CD4-positive, CD25-positive, alpha-beta regulatory T cell (primary cell): ENCODE measurements around the gene PCGF6. TPM values are rescaled to one million over a fixed set of nuclear protein-coding genes. Genes with fewer than 3 reads are reported as not detected.

ENCODE experiments used
- ATAC-seq, 2 donors: fragments of 150-1000 bp; cut with Tn5 transposase; one replicate each; pipeline ENCODE4 v1.10.0; 2021; ENCODE audit warnings: low read depth in 2 of 2, moderate number of reproducible peaks in 2 of 2, moderate library complexity in 1 of 2
- DNase-seq, 3 donors: peaks; one replicate each; pipeline versions ENCODE4 v3.0.0 to v3.0.0-alpha.2; 2012 to 2022; ENCODE audit warnings: mixed read lengths in 1 of 3
- H3K27ac ChIP-seq: one replicate; pipeline ENCODE4 v1.7.0; 2013; ENCODE audit warnings: mild to moderate bottlenecking, low read length; ENCODE audit not compliant: insufficient read depth, poor library complexity, severe bottlenecking
- H3K27me3 ChIP-seq: one replicate; pipeline ENCODE4 v1.7.0; 2013; ENCODE audit warnings: low read length; ENCODE audit not compliant: control insufficient read depth, insufficient read depth
- H3K36me3 ChIP-seq: one replicate; pipeline ENCODE4 v1.7.0; 2013; ENCODE audit warnings: mild to moderate bottlenecking, low read length, moderate library complexity; ENCODE audit not compliant: control insufficient read depth, insufficient read depth
- H3K4me1 ChIP-seq: 2 replicates; pipeline ENCODE4 v1.7.0; 2013; ENCODE audit warnings: mild to moderate bottlenecking, low read length; ENCODE audit not compliant: insufficient read depth, control insufficient read depth, poor library complexity, severe bottlenecking
- H3K4me3 ChIP-seq: one replicate; pipeline ENCODE4 v1.7.0; 2013; ENCODE audit warnings: low read depth, mild to moderate bottlenecking, low read length, moderate library complexity
- H3K9me3 ChIP-seq, 2 experiments: 1 replicate in 1 of 2; 2 replicates in 1 of 2; pipeline ENCODE4 v1.7.0; 2013; ENCODE audit warnings: low read length in 2 of 2, mild to moderate bottlenecking in 1 of 2, moderate library complexity in 1 of 2; ENCODE audit not compliant: control insufficient read depth in 2 of 2
- H3K27ac Mint-ChIP-seq, 3 donors: one replicate each; pipeline ENCODE4 v1.8.0; 2020 to 2022; ENCODE audit warnings: mild to moderate bottlenecking in 3 of 3, mixed read lengths in 3 of 3, moderate library complexity in 2 of 3
- H3K27me3 Mint-ChIP-seq: one replicate; pipeline ENCODE4 v1.8.0; 2022; ENCODE audit warnings: mild to moderate bottlenecking, mixed read lengths
- H3K36me3 Mint-ChIP-seq: one replicate; pipeline ENCODE4 v1.8.0; 2020; ENCODE audit warnings: mixed read lengths
- H3K4me1 Mint-ChIP-seq, 4 donors: one replicate each; pipeline ENCODE4 v1.8.0; 2020 to 2022; ENCODE audit warnings: mixed read lengths in 4 of 4, mild to moderate bottlenecking in 1 of 4
- H3K4me3 Mint-ChIP-seq, 4 donors: one replicate each; pipeline ENCODE4 v1.8.0; 2020 to 2022; ENCODE audit warnings: mild to moderate bottlenecking in 4 of 4, mixed read lengths in 4 of 4, moderate library complexity in 3 of 4
- H3K9me3 Mint-ChIP-seq, 7 donors: one replicate each; pipeline ENCODE4 v1.8.0; 2020 to 2022; ENCODE audit warnings: mixed read lengths in 7 of 7, mild to moderate bottlenecking in 3 of 7, moderate library complexity in 2 of 7
- polyA plus RNA-seq, 4 donors: library from polyadenylated mRNA; unstranded; fragments of 300-500 nt; fragmentation: Illumina TruSeq; gene quantifications; one replicate each; pipeline ENCODE4 v1.2.3, GENCODE V29; 2021
- total RNA-seq: library from RNA; stranded (reverse); gene quantifications from one replicate; pipeline ENCODE4 v1.2.3, GENCODE V29; 2022

Gene PCGF6
- total and polyA plus RNA-seq, 5 donors from 2014 or later: 6.0 to 10.4 (median 9.0) TPM

GRCh38 chr10:103280506-103280905 is 70.4 kb downstream of the PCGF6 start:
- no peak overlapping the region for H3K27ac Mint-ChIP-seq
- H3K36me3 Mint-ChIP-seq: no peaks in the 10 kb centered on the region
- peaks cover 62% of the 10 kb centered on the region for H3K27me3 Mint-ChIP-seq
- DNase-seq (no peak), ATAC-seq (no peak)
- peaks cover 0 to 4% (median 3%) of the 10 kb centered on the region in 7 donors for H3K9me3 Mint-ChIP-seq
- Histone ChIP-seq H3K27me3 (peaks cover 26% of the 10 kb centered on the region), H3K9me3 (no peaks in the 10 kb centered on the region), H3K4me3 (no peak overlapping the region), H3K4me1 (peaks cover 16% of the 10 kb centered on the region), H3K36me3 (no peaks in the 10 kb centered on the region), H3K27ac (no peak overlapping the region)
- H3K4me3 Mint-ChIP-seq: no peak overlapping the region
- peaks cover 0 to 9% (median 0%) of the 10 kb centered on the region in 4 donors for H3K4me1 Mint-ChIP-seq

GRCh38 chr10:103280031-103280430 is 70.9 kb downstream of the PCGF6 start:
- peaks cover 0 to 9% (median 0%) of the 10 kb centered on the region in 4 donors for H3K4me1 Mint-ChIP-seq
- no peaks in the 10 kb centered on the region for H3K36me3 Mint-ChIP-seq
- peaks cover 16% of the 10 kb centered on the region for H3K4me1 ChIP-seq
- H3K4me3 ChIP-seq: no peak overlapping the region
- no peak overlapping the region for H3K4me3 Mint-ChIP-seq
- H3K27me3 ChIP-seq: peaks cover 29% of the 10 kb centered on the region
- no peaks in the 10 kb centered on the region for H3K36me3 ChIP-seq
- H3K9me3 Mint-ChIP-seq: peaks cover 0 to 4% (median 3%) of the 10 kb centered on the region in 7 donors
- no peaks in the 10 kb centered on the region for H3K9me3 ChIP-seq
- ATAC-seq (no peak), DNase-seq (no peak)
- peaks cover 66% of the 10 kb centered on the region for H3K27me3 Mint-ChIP-seq
- H3K27ac ChIP-seq: no peak overlapping the region
- no peak overlapping the region for H3K27ac Mint-ChIP-seq

GRCh38 chr10:103278862-103279298 is 72.1 kb downstream of the PCGF6 start:
- Mint-ChIP-seq H3K4me3 (peak overlapping the region in 3 of 4 donors; percentile 32 to 73 (median 52)), H3K27ac (no peak overlapping the region), H3K36me3 (no peaks in the 10 kb centered on the region), H3K27me3 (peaks cover 61% of the 10 kb centered on the region), H3K9me3 (peaks cover 0 to 4% (median 3%) of the 10 kb centered on the region in 7 donors), H3K4me1 (peaks cover 0 to 9% (median 0%) of the 10 kb centered on the region in 4 donors)
- no peak overlapping the region for H3K27ac ChIP-seq
- peaks cover 29% of the 10 kb centered on the region for H3K27me3 ChIP-seq
- H3K4me1 ChIP-seq: peaks cover 16% of the 10 kb centered on the region
- no peaks in the 10 kb centered on the region for H3K36me3 ChIP-seq
- DNase-seq (peak in 2 of 3 donors; percentile 15 to 48), ATAC-seq (no peak)
- no peaks in the 10 kb centered on the region for H3K9me3 ChIP-seq
- no peak overlapping the region for H3K4me3 ChIP-seq

GRCh38 chr10:103278537-103278823 is 72.5 kb downstream of the PCGF6 start:
- peaks cover 0 to 9% (median 0%) of the 10 kb centered on the region in 4 donors for H3K4me1 Mint-ChIP-seq
- no peak for DNase-seq
- no peak overlapping the region for H3K4me3 ChIP-seq
- H3K4me1 ChIP-seq: peaks cover 16% of the 10 kb centered on the region
- H3K27ac ChIP-seq: no peak overlapping the region
- no peaks in the 10 kb centered on the region for H3K9me3 ChIP-seq
- H3K27me3 ChIP-seq: peaks cover 29% of the 10 kb centered on the region
- H3K4me3 Mint-ChIP-seq: peak overlapping the region in 1 of 4 donors; percentile 44
- no peak for ATAC-seq
- H3K9me3 Mint-ChIP-seq: peaks cover 0 to 4% (median 3%) of the 10 kb centered on the region in 7 donors
- no peaks in the 10 kb centered on the region for H3K36me3 Mint-ChIP-seq
- H3K27ac Mint-ChIP-seq: no peak overlapping the region
- peaks cover 63% of the 10 kb centered on the region for H3K27me3 Mint-ChIP-seq
- H3K36me3 ChIP-seq: no peaks in the 10 kb centered on the region

- peaks cover 0 to 9% (median 0%) of the 10 kb centered on the region in 4 donors for H3K4me1 Mint-ChIP-seq
- H3K4me3 Mint-ChIP-seq: peak overlapping the region in 1 of 4 donors; percentile 44
- no peak overlapping the region for H3K4me3 ChIP-seq
- peaks cover 27% of the 10 kb centered on the region for H3K27me3 ChIP-seq
- peaks cover 0 to 4% (median 3%) of the 10 kb centered on the region in 7 donors for H3K9me3 Mint-ChIP-seq
- peaks cover 59% of the 10 kb centered on the region for H3K27me3 Mint-ChIP-seq
- no peak for ATAC-seq
- H3K27ac ChIP-seq: no peak overlapping the region
- H3K4me1 ChIP-seq: peaks cover 16% of the 10 kb centered on the region
- H3K36me3 Mint-ChIP-seq: no peaks in the 10 kb centered on the region
- H3K9me3 ChIP-seq: no peaks in the 10 kb centered on the region
- DNase-seq: no peak
- no peaks in the 10 kb centered on the region for H3K36me3 ChIP-seq
- no peak overlapping the region for H3K27ac Mint-ChIP-seq
Measured at GRCh38 chr10:103277713-103278536, 73.0 kb downstream of the PCGF6 start.

GRCh38 chr10:103276896-103277712 is 73.8 kb downstream of the PCGF6 start, which contains the start of gene INA:
Gene INA, plus strand, starts transcription at chr10:103277138. Its CDS starts 74 bp downstream, at chr10:103277212.
- Histone ChIP-seq H3K27me3 (peaks cover 26% of the 10 kb centered on the region), H3K9me3 (no peaks in the 10 kb centered on the region), H3K4me3 (no peak within 1 kb of the TSS), H3K36me3 (no peaks in the 10 kb centered on the region), H3K27ac (no peak within 1 kb of the TSS), H3K4me1 (peaks cover 16% of the 10 kb centered on the region)
- peak within 1 kb of the TSS in 1 of 4 donors; percentile 10 for H3K4me3 Mint-ChIP-seq
- H3K4me1 Mint-ChIP-seq: peaks cover 0 to 9% (median 0%) of the 10 kb centered on the region in 4 donors
- no peaks in the 10 kb centered on the region for H3K36me3 Mint-ChIP-seq
- H3K9me3 Mint-ChIP-seq: peaks cover 0 to 4% (median 3%) of the 10 kb centered on the region in 7 donors
- peak within 1 kb of the TSS in 1 of 3 donors; percentile 38 for H3K27ac Mint-ChIP-seq
- ATAC-seq: no peak
- peak in 1 of 3 donors; percentile 53 for DNase-seq
- H3K27me3 Mint-ChIP-seq: peaks cover 59% of the 10 kb centered on the region

GRCh38 chr10:103276251-103276895 is 74.6 kb downstream of the PCGF6 start:
- H3K4me3 ChIP-seq: no peak overlapping the region
- peaks cover 16% of the 10 kb centered on the region for H3K4me1 ChIP-seq
- H3K4me3 Mint-ChIP-seq: peak overlapping the region in 1 of 4 donors; percentile 10
- H3K36me3 Mint-ChIP-seq: no peaks in the 10 kb centered on the region
- peaks cover 61% of the 10 kb centered on the region for H3K27me3 Mint-ChIP-seq
- no peak for DNase-seq
- peak overlapping the region in 1 of 3 donors; percentile 38 for H3K27ac Mint-ChIP-seq
- H3K27ac ChIP-seq: no peak overlapping the region
- no peak for ATAC-seq
- peaks cover 26% of the 10 kb centered on the region for H3K27me3 ChIP-seq
- H3K4me1 Mint-ChIP-seq: peaks cover 0 to 4% (median 0%) of the 10 kb centered on the region in 4 donors
- H3K36me3 ChIP-seq: no peaks in the 10 kb centered on the region
- H3K9me3 Mint-ChIP-seq: peaks cover 0 to 4% (median 3%) of the 10 kb centered on the region in 7 donors
- H3K9me3 ChIP-seq: no peaks in the 10 kb centered on the region
